GM21717 (cell line): ENCODE measurements around the gene DYNC2I2.
"Not testable (repeated sequence)": the region's sequence is repeated elsewhere in the genome, so short reads cannot be mapped to it uniquely, and the experiment has no call there.

Source experiments
- ATAC-seq: cut with Tn5 transposase; IDR thresholded peaks from one replicate; pipeline ENCODE4 v1.9.1; 2021; ENCODE audit warnings: mild to moderate bottlenecking, moderate library complexity; ENCODE audit not compliant: unreplicated experiment

Gene DYNC2I2

DNA sequence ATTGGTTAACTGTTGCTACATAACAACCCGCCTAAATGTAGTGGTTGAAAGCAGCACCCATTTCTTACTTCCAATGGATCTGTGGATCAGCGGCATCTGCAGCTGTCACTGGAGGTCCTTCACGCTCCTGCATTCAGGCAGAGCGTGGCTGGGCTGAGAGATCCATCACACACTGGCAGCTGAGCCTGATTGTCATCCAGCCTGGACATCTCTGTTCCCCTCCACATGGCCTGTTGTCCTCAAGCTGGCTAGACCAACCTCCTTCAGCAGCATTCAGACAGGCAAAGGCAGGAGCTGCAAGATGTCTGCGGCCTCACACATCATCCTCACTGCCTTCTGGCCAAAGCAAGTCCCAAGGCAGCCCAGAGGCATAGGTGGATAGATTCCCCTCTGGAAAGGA is 36.9 kb downstream of the DYNC2I2 start:
- no peak for ATAC-seq

DNA sequence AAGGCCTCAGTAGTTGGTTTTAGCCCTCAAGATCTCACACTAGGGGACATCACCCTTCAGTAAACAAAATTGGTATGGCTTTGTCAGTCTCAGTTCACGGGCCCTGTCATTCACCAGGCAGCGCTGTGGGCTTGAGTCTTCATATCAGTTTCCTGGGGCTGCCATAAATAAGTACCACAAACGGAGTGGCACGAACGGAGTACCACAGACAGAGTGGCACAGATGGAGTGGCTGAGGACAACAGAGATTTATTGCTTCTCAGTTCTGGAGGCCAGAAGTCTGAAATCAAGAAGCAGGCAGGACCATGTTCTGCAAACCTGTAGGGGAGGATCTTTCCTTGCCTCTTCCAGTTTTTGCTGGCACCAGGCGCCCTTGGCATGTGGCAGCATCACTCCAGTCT is 37.5 kb downstream of the DYNC2I2 start:
- ATAC-seq = no peak

DNA sequence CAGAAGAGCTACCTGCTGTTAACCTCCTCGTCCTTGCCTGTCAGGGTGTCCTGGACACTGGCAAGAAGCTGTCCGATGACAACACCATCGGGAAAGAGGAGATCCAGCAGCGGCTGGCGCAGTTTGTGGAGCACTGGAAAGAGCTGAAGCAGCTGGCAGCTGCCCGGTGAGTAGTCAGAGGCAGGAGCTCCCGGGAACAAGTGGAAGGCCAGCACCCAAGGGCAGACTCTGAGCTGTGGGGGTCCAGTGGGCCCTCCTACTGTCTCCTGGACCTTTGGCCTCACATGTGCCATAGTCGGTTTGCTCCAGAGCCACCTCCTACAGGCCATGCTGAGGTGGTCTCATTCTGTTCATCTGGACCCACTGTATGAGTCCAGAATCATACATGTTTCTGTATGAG is 38.7 kb downstream of the DYNC2I2 start:
- no peak for ATAC-seq

DNA sequence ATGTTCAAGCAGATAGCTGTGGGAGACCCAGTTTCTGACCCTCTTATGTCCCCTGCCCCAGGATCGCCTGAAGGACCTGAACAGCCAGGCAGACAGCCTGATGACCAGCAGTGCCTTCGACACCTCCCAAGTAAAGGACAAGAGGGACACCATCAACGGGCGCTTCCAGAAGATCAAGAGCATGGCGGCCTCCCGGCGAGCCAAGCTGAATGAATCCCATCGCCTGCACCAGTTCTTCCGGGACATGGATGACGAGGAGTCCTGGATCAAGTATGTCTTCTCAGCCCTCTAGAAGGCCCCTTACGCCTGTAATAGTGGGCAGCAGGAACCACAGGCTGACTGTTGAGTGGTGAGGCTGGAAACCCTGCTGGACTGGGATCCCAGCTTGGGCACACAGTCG is 41.1 kb downstream of the DYNC2I2 start:
- ATAC-seq = no peak

DNA sequence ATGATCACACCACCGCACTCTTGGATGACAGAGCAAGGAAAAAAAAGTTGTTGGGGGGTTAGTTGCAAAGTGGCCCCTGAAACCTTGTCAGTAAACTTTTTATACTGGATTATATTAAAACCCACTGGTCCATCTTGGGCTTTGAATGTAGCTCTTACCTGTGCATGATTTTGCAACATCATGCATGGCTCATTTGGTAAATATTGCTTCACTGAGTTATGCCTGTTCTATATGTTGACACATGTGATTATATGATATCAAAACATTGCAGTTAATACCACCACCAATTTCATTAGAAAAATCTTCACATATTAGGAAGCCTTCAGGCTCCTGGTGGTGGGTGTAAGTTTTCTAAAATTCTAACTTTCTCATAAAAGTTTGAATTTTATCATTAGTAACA is 41.9 kb downstream of the DYNC2I2 start:
- no peak for ATAC-seq

DNA sequence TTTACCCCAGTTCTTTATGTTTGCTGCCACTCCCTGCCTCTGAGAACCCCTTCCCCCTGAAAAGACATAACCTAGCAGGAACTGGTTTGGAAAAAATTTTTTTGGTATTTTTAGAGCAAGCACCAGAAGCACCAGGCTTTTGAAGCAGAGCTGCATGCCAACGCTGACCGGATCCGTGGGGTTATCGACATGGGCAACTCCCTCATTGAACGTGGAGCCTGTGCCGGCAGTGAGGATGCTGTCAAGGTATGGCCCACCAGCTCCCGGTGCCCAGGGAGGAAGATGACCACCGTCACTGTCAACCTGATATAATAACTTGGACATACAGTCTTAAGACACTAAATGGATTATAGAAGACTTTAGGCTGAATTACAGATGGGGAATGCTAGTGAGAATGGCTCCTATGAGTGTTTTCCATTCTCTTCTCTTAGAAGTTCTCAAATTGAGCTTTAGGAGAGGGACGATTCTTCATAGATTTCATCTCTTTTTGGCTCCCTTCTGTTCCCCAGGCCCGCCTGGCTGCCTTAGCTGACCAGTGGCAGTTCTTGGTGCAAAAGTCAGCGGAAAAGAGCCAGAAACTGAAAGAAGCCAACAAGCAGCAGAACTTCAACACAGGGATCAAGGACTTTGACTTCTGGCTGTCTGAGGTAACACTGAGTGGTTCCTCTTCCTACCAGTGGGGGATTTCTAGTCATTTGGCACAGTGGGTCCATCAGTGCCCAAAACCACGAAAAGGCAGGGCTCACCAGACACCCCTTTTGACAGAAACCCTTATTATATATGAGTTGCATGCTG is 44.9 kb downstream of the DYNC2I2 start:
- ATAC-seq = no peak

DNA sequence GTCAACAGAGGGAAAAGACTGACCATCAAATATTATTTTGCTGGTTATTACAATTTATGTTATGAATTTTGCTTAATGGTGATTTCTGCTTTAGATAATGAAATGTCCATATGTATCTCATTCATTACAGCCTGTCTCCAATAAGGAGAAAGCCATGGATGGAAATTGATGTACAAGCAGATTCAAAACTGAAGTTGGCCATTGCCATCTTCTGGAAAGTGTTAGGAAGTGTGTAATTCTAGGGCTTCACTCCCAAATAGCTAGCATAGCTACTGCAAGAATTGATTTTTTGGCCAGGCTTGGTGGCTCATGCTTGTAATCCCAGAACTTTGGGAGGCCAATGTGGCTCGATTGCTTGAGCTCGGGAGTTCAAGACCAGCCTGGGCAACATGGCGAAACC is 45.8 kb downstream of the DYNC2I2 start:
- no peak for ATAC-seq

DNA sequence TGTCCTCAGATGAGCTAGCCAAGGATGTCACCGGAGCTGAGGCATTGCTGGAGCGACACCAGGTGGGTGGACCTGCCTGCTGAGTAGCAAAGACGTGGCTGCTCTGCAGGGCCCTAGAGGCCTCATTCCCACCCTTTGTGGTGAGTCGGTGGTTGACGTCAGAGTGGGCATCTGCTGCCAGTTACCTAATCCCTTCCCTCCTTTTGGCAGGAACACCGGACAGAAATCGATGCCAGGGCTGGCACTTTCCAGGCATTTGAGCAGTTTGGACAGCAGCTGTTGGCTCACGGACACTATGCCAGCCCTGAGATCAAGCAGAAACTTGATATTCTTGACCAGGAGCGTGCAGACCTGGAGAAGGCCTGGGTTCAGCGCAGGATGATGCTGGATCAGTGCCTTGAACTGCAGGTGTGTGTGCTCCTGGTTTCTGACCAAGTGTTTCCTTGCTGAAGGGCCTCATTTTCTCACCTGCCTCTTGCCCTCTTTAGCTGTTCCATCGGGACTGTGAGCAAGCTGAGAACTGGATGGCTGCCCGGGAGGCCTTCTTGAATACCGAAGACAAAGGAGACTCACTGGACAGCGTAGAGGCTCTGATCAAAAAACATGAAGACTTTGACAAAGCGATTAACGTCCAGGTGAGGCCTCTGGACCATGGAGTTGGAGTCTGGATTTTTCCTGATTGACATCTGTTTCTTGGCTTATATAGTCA is 48.9 kb downstream of the DYNC2I2 start:
- no peak for ATAC-seq

DNA sequence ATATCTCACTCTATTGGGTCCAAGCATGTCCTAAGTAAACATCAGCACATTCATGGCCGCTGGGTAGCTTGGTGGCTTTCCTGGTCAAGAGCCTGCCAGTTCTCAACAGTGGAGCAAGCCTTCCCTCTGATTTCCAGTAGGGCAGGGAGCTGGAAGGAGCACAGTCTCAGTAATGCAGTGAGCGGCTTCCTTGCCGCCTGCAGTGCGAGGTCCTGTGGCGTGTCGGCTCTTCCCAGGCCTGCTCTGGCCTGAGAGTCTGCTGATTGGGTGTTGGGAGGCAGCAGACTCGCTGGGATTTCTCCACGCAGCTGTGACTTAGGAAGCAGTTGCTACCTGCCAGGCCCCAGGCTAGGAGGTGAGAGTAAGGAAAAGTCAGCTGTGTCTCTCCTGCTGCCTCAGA is 53.0 kb downstream of the DYNC2I2 start:
- ATAC-seq = no peak

DNA sequence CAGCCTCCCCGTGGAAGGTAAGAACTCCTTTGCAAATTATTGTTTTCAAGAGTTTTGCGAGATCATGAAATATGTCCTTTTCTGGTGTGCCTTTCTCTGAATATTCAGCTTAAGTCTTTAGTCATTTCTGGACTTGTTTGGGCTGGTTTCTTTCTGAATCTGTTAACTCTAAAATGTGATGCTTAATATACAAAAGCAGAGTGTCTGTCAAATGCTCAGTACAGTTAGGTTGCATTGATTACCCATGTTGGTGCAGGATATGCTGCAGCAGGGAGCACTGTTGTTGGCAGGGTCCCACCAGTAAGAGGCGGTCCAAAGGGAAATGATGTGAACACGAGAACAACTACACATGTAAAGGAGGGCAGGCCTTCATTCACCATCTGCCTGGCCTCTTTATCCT is 56.5 kb downstream of the DYNC2I2 start:
- ATAC-seq = no peak

DNA sequence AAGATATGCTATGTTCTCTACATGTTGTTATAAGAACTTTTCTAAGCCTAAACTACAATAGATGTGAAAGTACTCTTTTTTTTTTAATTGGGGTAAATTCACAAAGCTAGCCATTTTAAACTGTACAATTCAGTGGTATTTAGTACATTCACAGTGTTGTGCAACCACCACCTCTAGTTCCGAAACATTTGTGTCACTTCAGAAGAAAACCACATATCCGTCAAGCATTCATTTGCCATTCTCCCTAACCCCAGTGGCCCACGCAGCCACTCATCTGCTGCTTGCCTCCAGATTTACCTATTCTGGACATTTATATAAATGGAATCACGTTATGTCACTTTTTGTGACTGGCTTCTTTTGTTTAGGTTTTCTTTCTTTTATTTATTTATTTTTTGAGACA is 61.2 kb downstream of the DYNC2I2 start:
- ATAC-seq = no peak

DNA sequence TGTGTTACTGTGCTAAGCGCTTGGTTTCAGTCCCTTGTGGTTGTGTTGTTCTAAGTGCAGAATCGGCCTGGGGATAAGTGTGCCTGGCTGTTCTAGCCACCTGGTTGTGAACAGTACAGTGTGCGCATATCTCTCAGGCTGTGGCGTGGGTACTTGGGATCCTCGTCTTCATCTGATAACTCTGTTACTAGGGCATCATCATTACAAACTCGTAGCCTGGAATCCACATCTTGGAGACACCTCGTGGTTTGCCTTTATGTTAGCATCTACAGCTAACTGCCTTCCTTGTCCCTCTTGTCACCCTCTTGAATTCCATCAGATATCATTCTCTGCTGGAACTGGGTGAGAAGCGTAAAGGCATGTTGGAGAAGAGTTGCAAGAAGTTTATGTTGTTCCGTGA is 62.8 kb downstream of the DYNC2I2 start:
- no peak for ATAC-seq

DNA sequence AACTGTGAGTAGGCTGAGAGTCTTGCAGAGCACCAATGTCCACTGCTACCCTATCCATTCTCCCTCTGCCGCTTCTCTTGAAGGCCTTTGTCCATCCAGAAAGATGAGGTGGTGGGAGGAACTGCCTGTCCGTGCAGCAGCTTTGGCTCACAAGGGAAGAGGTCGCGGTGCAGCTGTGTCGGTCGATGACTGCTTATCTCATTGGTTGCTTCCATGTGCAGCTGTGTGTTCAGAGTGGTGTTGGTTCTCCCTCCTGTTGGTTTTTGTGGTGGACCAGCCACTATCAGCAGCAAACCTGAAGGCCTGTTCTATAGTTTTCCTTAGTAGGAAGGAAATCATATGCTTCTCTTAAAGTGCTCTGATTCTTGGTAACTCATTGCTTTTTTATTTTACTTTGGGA is 63.6 kb downstream of the DYNC2I2 start:
- ATAC-seq = no peak

DNA sequence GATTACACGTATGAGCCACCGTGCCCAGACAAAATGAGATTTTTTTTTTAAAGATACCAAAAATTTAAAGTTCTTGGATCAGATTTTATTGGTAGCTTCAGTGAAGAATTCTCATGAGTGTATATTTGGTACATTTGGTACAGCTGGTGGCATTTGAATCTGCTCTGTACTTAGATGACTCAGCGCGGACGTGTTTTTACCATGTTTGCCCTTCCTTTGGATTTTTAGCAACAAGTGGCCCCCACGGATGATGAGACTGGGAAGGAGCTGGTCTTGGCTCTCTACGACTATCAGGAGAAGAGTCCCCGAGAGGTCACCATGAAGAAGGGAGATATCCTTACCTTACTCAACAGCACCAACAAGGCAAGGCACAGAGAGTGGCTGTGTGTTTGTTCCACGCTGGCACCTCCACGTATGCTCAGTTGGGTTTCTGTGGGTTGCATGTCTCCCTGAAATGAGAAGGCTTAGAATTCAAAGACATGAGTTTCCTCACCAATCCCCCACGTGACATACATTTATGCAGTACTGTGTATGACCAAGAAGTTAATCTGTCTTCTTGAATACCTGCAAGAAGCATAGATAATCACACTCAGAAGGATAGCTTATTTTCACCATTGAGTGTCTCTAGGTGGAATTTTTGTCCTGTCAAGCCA is 67.9 kb downstream of the DYNC2I2 start:
- ATAC-seq = no peak

DNA sequence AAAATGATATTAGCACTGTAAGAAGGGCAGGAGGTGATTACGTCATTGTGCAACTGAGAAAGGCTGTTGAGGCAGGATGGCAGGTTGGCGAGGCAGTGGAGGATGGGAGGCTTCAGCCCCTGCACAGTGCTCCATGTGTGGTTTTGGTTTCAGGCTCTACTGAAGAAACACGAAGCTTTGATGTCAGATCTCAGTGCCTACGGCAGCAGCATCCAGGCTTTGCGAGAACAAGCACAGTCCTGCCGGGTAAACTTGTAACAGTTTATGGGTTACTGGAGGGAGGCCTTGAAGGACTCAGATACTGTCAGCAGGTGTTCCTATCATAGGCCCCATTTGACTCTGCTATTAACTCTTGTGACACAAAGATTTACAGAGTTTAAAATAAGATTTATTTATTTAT is 69.2 kb downstream of the DYNC2I2 start:
- no peak for ATAC-seq

DNA sequence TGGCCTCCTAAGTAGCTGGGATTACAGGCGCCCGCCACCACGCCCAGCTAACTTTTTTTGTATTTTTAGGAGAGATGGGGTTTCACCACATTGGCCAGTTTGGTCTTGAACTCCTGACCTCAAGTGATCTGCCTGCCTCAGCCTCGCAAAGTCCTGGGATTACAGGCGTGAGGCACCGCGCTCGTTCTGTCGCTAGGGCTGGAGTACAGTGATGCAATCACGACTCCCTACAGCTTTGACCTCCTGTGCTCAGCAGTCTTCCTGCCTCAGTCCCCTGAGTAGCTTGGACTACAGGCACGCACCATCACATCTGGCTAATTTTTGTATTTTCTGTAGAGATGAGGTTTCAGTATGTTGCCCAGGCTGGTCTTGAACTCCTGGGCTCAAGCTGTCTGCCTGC is 69.7 kb downstream of the DYNC2I2 start:
- ATAC-seq = not testable (repeated sequence)

DNA sequence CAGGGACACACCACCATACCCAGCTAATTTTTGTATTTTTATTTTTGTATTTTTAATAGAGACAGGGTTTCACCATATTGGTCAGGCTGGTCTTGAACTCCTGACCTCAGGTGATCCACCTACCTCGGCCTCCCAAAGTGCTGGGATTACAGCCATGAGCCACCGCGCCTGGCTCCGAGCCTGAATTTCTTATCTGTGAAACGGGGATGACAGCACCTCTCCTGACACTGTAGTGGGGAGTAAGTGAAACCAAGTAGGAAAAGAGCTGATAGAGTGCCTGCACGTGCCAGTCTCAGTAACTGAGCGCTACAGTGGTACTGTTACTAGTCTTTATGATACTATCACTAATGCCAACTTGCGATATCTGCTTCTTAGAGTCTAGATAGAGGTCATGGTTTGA is 71.5 kb downstream of the DYNC2I2 start:
- not testable (repeated sequence) for ATAC-seq
